Fibroblast of villous mesenchyme (primary cell): ENCODE results near the gene PIP4P1. TPM values are rescaled to one million over a fixed set of nuclear protein-coding genes. Genes with fewer than 3 reads are reported as not detected.

Source experiments
- DNase-seq: peaks from one replicate; pipeline ENCODE4 v3.0.0-alpha.2; 2010; ENCODE audit warnings: low read depth
- H3K4me3 ChIP-seq: 2 replicates; pipeline ENCODE4 v1.5.1; 2011; ENCODE audit warnings: low read depth, mild to moderate bottlenecking, low read length
- total RNA-seq: library from RNA; depleted of rRNA; stranded (reverse); fragments of >200 nt; gene quantifications from 2 replicates; pipeline ENCODE4 v1.2.3, GENCODE V29; 2012
- TF ChIP-seq, protein P1 (sequence below): IDR thresholded peaks from 2 replicates; pipeline ENCODE4 v1.5.1; 2012; ENCODE audit warnings: low read depth, mild to moderate bottlenecking, low read length; ENCODE audit not compliant: insufficient read depth

Gene PIP4P1
- total RNA-seq, 1 donor = 20.7 TPM

DNA sequence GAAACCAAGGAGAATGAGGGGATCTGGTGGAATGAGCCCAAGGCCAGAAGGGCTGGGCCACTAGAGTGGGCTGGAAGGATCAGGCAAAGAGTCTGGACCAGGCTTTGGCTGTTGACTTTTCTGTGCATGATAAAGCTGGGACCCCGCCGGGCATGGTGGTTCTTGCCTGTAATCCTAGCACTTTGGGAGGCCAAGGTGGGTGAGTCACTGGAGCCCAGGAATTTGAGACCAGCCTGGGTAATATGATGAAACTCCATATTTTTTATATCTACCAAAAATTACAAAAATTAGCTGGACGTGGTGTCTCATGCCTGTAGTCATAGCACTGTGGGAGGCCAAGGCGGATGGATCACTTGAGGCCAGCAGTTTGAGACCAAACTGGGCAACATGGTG, 24.9 kb downstream of the PIP4P1 start:
- TF ChIP-seq, protein P1, sequence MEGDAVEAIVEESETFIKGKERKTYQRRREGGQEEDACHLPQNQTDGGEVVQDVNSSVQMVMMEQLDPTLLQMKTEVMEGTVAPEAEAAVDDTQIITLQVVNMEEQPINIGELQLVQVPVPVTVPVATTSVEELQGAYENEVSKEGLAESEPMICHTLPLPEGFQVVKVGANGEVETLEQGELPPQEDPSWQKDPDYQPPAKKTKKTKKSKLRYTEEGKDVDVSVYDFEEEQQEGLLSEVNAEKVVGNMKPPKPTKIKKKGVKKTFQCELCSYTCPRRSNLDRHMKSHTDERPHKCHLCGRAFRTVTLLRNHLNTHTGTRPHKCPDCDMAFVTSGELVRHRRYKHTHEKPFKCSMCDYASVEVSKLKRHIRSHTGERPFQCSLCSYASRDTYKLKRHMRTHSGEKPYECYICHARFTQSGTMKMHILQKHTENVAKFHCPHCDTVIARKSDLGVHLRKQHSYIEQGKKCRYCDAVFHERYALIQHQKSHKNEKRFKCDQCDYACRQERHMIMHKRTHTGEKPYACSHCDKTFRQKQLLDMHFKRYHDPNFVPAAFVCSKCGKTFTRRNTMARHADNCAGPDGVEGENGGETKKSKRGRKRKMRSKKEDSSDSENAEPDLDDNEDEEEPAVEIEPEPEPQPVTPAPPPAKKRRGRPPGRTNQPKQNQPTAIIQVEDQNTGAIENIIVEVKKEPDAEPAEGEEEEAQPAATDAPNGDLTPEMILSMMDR = no peak
- H3K4me3 ChIP-seq = no peak overlapping the region
- DNase-seq = no peak

DNA sequence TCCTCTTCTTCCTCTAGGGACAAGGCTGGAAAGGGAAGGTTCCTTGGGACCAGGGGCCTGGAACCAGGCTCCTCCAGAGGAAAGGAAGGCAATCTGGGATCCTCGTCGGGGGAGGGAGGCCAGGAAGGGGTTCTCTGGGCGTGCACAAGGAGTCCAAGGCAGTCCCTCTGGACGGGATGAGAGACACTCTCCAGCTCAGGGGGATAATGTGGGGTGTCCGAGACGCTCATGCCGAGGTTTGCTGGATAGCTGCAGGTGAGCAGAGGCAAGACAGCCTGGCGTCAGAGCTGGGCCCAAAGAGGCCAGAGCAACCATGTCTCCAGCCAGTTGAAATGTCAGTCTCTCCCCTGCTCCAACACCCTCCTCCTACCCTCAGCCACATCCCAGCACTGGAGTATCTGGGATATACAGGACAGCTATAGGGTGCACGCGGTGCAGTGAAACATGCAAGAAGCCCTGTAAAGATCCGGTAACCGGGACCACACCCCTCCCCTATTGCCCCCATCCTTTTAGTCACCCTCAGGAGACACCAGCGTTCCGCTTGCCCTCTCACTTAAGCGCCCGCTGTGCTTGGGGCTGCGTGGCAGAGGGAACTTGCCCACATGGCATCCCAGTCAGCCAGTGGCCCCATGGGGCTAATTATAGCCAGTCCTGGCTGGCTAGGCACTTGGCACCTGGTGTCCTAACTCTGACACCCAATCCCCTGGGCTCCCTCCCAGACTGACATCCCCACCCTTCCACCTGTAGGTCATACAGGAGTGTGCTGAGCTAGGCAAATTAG, 25.5 kb downstream of the PIP4P1 start, which contains the start of gene KLHL33:
KLHL33 (minus strand) TSS at position 585 of the 781 bp plus-strand sequence; CDS start at position 230, 355 bp downstream.
- H3K4me3 ChIP-seq = peak within 1 kb of the TSS; percentile 29
- TF ChIP-seq, protein P1 = no peak
- no peak for DNase-seq

DNA sequence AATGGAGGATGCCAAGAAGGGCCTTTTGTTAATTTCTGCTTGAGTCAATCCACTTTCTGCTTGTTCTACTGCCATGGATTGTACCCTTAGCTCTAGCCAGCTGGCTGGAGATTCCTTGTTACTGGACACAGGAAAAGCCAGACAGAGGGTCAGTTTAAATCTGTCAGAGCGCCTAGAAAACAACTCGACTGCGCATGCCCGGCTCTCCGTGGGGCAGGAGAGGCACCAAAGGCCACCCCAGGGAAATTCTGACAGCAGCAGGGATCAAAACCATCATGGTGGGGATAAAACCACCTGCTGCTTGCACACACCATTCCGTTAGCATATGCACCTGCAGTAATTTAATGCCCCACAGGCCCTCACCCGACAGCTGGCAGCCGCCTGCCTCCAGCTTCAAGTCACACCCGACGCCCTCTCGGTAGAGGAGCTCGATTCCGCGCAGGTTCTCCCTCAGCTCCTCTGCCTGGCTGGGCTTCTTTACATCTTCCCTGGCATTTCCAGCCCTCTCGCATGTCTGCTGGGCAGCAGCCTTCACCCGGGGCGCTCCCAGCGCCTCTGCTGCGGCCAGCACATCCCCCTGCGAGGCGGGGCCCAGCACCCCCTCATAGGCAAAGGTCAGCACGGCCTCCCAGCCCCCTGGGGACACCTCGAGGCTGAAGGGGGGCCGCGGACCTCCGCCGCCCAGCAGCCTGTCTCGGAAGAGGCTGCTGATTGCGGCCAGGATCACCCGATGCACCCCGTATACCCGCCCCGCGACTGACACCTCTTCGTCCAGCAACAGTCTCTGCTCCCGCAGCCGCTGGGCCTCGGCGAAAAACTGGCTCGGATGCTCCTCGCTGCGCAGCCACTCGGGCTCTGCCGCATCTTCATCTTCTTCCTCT, 26.3 kb downstream of the PIP4P1 start:
- H3K4me3 ChIP-seq = peak overlapping the region; percentile 29
- TF ChIP-seq, protein P1 = no peak
- no peak for DNase-seq

DNA sequence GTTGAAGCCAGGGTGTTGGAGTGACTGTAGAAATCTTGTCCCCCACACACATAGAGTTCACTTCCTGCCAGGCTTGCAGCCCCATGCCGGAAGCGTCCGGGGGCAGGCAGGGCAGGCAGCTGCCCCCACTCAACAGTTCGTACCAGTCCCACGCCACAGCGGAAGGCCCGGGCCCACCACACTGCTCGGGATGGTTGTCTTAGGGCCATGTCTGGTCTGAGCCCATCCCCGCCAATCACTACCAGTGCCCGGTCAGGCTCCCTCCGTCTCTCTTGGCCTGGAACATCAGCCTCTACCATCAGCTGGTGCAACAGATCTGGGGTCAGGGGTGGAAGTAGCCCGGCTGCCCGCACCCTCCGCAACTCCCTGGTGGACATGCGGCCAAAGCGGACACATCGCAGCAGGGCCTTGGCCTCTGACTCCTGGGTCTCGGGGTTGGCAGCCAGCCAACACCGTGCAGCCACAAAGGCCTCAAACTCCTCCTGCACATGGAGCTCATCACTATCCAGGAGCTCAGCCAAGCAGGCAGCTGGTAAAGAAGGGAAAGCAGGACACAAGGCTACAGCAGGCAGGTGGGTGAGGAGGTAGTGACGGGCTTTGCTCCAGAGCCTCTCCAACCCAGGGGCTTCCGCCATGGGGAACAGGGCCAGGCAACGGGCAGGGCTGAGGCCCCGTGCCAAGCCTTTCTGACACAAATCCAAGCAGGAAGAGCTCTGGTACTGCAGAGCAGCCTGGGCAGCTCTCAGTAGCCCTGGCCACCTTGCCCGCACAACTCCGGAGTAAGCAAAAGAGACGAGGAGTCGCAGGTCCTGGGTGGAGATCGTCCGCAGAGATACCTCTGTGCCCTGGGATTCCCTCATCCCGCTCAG, 31.2 kb downstream of the PIP4P1 start:
- TF ChIP-seq, protein P1 = no peak
- no peak overlapping the region for H3K4me3 ChIP-seq
- no peak for DNase-seq

DNA sequence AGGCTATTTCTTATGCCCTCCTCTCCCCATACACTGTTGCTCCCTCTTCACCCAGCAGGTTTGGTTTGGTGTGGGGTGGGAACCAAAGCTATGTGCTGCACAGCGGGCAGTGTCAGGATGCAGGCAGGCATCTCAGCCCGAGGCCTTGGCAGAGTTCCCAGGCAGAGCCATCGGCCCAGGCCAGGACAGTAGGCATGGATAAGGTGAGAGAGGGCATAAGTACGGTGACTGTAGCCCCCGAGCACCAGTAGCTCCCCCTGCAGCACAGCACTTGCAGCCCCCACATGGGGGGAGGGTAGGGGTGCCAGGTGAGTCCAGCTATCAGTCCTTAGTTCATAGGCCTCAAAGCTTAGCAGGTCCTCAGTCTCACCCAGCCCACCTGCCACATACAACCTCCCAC, 32.4 kb downstream of the PIP4P1 start:
- TF ChIP-seq, protein P1 = no peak
- DNase-seq = no peak
- no peak overlapping the region for H3K4me3 ChIP-seq

DNA sequence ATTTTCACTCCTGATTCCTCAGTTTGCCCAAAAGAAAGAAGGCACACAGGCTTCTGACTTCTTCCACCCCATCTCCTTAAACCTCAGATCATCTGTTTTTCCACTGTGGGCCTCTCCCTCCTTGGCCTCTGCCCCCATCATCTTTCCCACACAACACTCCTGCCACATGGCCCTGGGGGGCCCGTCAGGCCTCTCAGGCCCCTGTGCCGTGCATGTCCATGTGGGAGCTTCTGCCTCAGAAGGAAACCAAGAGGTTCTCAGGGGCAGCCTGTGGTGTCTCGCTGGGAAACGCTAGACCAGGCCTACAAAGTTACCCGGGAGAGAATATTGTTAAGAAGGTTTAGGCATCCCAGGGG, 33.2 kb downstream of the PIP4P1 start:
- DNase-seq = no peak
- H3K4me3 ChIP-seq = no peak overlapping the region
- TF ChIP-seq, protein P1 = no peak
